Measurements from ENCODE around the gene FAM107B. TPM values are rescaled to one million over a fixed set of nuclear protein-coding genes. Genes with fewer than 3 reads are reported as not detected.

Gene FAM107B
- total RNA-seq, 1 experiment from 2014 or later: 41.6 TPM

- no peaks in the 10 kb centered on the region for H3K9me2 ChIP-seq (ENCODE audit: insufficient read depth)
- no peak for DNase-seq (ENCODE audit: low read depth, low spot score)
- no peak overlapping the region for H3K9ac ChIP-seq (ENCODE audit: low read length)
- intact Hi-C loops (cut with micrococcal nuclease): no loop called here
- ChIA-PET CTCF (no interaction called here), POLR2A (no interaction called here), RAD21 (ENCODE audit: low non-redundant PET in 1 of 2, low total read pairs in 2 of 2, uncharacterized antibody in 2 of 2, unreplicated experiment in 2 of 2) (no interaction called here)
- no peaks in the 10 kb centered on the region for H3K36me3 ChIP-seq (ENCODE audit: control insufficient read depth in 1 of 2, insufficient read depth in 2 of 2, low read length in 2 of 2)
- H3K27me3 ChIP-seq (ENCODE audit: insufficient read depth, low read length): no peaks in the 10 kb centered on the region
- H3K27ac ChIP-seq (ENCODE audit: low read depth, low read length): no peak overlapping the region
- H4K20me1 ChIP-seq (ENCODE audit: insufficient read depth): no peaks in the 10 kb centered on the region
- no peak overlapping the region for H3K4me2 ChIP-seq (ENCODE audit: low read length)
- no TSS peak for BruUV-seq (replicated peaks)
- TF ChIP-seq RAD21 (IDR thresholded peaks at IDR 0.05; ENCODE audit: low read depth) (no peak), YY1 (IDR thresholded peaks at IDR 0.05; ENCODE audit: extremely low read depth, insufficient replicate concordance, low read depth, low read length) (no peak), CEBPB (IDR thresholded peaks at IDR 0.05; ENCODE audit: low read depth) (no peak), FOSL1 (IDR thresholded peaks at IDR 0.05; ENCODE audit: low read depth) (no peak), JUND (IDR thresholded peaks at IDR 0.05) (no peak), ELF1 (IDR thresholded peaks at IDR 0.05; ENCODE audit: borderline replicate concordance, low read depth) (no peak)
- no peaks in the 10 kb centered on the region for H3K9me3 ChIP-seq (ENCODE audit: control insufficient read depth in 1 of 2, insufficient read depth in 1 of 2, low read depth in 1 of 2, low read length in 2 of 2)
- no peak overlapping the region for H3K4me3 ChIP-seq (replicated peaks in 1 of 2; ENCODE audit: low read depth in 1 of 2, low read length in 2 of 2)
- H3K4me1 ChIP-seq (ENCODE audit: control insufficient read depth in 1 of 2, insufficient read depth in 2 of 2, low read length in 2 of 2): 0 out of 4 replicates have a peak, but pooled peaks cover 0 to 5% of the 10 kb centered on the region in 2 experiments
- H3K79me2 ChIP-seq (ENCODE audit: insufficient read depth, low read length): no peaks in the 10 kb centered on the region
- H2AFZ ChIP-seq (ENCODE audit: low read depth, low read length, poor library complexity, severe bottlenecking): no peak overlapping the region
- no peak for ATAC-seq
Measured at GRCh38 chr10:14670551-14671240, 104.0 kb downstream of the FAM107B start.

DNA sequence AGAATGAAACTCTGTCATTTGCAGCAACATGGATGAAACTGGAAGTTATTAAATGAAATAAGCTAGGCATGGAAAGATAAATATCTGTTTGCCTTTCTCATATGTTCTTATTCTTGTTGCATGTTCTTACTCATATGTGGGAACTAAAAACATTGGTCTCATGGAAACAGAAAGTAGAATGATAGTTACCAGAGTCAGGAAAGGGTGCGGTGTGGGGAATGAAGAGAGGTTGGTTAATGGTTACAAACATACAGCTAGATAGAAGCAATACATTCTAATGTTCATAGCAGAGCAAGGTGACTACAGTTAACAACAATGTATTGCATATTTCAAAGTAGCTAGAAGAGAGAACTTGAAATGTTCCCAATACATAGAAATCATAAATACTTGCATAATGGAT is 105.1 kb downstream of the FAM107B start:
- intact Hi-C loops (cut with micrococcal nuclease): no loop called here
- no peak overlapping the region for H2AFZ ChIP-seq (ENCODE audit: low read depth, low read length, poor library complexity, severe bottlenecking)
- POLR2A ChIA-PET: no interaction called here
- no peak overlapping the region for H3K4me2 ChIP-seq (ENCODE audit: low read length)
- H3K27ac ChIP-seq (ENCODE audit: low read depth, low read length): no peak overlapping the region
- H3K9me3 ChIP-seq (ENCODE audit: control insufficient read depth in 1 of 2, insufficient read depth in 1 of 2, low read depth in 1 of 2, low read length in 2 of 2): no peaks in the 10 kb centered on the region
- no peak overlapping the region for H3K4me3 ChIP-seq (replicated peaks in 1 of 2; ENCODE audit: low read depth in 1 of 2, low read length in 2 of 2)
- no peaks in the 10 kb centered on the region for H3K9me2 ChIP-seq (ENCODE audit: insufficient read depth)
- RAD21 ChIA-PET (ENCODE audit: low non-redundant PET in 1 of 2, low total read pairs in 2 of 2, uncharacterized antibody in 2 of 2, unreplicated experiment in 2 of 2): no interaction called here
- 0 out of 4 replicates have a peak, but pooled peaks cover 0 to 5% of the 10 kb centered on the region in 2 experiments for H3K4me1 ChIP-seq (ENCODE audit: control insufficient read depth in 1 of 2, insufficient read depth in 2 of 2, low read length in 2 of 2)
- H4K20me1 ChIP-seq (ENCODE audit: insufficient read depth): no peaks in the 10 kb centered on the region
- CTCF ChIA-PET: no interaction called here
- no TSS peak for BruUV-seq (replicated peaks)
- ATAC-seq (no peak), DNase-seq (ENCODE audit: low read depth, low spot score) (no peak)
- TF ChIP-seq ZFX (IDR thresholded peaks at IDR 0.05): no peak
- TF ChIP-seq SP1 (IDR thresholded peaks at IDR 0.05; ENCODE audit: low read depth): no peak
- no peak for TF ChIP-seq ELF1 (IDR thresholded peaks at IDR 0.05; ENCODE audit: borderline replicate concordance, low read depth)
- no peak for TF ChIP-seq EGR1 (IDR thresholded peaks at IDR 0.05; ENCODE audit: low read depth)
- H3K36me3 ChIP-seq (ENCODE audit: control insufficient read depth in 1 of 2, insufficient read depth in 2 of 2, low read length in 2 of 2): no peaks in the 10 kb centered on the region
- no peaks in the 10 kb centered on the region for H3K79me2 ChIP-seq (ENCODE audit: insufficient read depth, low read length)
- H3K9ac ChIP-seq (ENCODE audit: low read length): no peak overlapping the region
- no peaks in the 10 kb centered on the region for H3K27me3 ChIP-seq (ENCODE audit: insufficient read depth, low read length)
